Stimulated activated naive B cell treated with anti-CD40 and anti-IgM and Interleukin-4, amounts not matched to agents 10 μg/mL and 1 μg/mL and 100 μg/mL, for 72 hours (primary cell): ENCODE measurements around the gene WLS.

Experiments used
- ATAC-seq, 2 donors: fragments of 150-1000 bp; cut with Tn5 transposase; replicated peaks; 2 replicates each; pipeline ENCODE4 v1.10.0; 2021; ENCODE audit warnings: moderate library complexity in 1 of 2
- DNase-seq: peaks from one replicate; pipeline ENCODE4 v3.0.0; 2021
- H3K27ac Mint-ChIP-seq: one replicate; pipeline ENCODE4 v1.8.0; 2022; ENCODE audit warnings: mild to moderate bottlenecking, mixed read lengths
- H3K27me3 Mint-ChIP-seq, 2 donors: one replicate each; pipeline ENCODE4 v1.8.0; 2022; ENCODE audit warnings: mixed read lengths in 2 of 2
- H3K36me3 Mint-ChIP-seq, 2 donors: one replicate each; pipeline ENCODE4 v1.8.0; 2022; ENCODE audit warnings: mixed read lengths in 2 of 2, mild to moderate bottlenecking in 1 of 2
- H3K4me1 Mint-ChIP-seq, 2 donors: one replicate each; pipeline ENCODE4 v1.8.0; 2022; ENCODE audit warnings: mixed read lengths in 2 of 2, mild to moderate bottlenecking in 1 of 2
- H3K4me3 Mint-ChIP-seq, 2 donors: one replicate each; pipeline ENCODE4 v1.8.0; 2022; ENCODE audit warnings: mild to moderate bottlenecking in 2 of 2, mixed read lengths in 2 of 2, moderate library complexity in 1 of 2
- H3K9me3 Mint-ChIP-seq, 2 donors: one replicate each; pipeline ENCODE4 v1.8.0; 2022; ENCODE audit warnings: mixed read lengths in 2 of 2, mild to moderate bottlenecking in 1 of 2

Gene WLS

GRCh38 chr1:68158837-68159236, 73.5 kb downstream of the WLS start:
- peaks cover 7 to 10% of the 10 kb centered on the region in 2 donors for H3K27me3 Mint-ChIP-seq
- no peaks in the 10 kb centered on the region for H3K9me3 Mint-ChIP-seq
- H3K4me1 Mint-ChIP-seq: peaks cover 16 to 24% of the 10 kb centered on the region in 2 donors
- no peak for DNase-seq
- no peaks in the 10 kb centered on the region for H3K36me3 Mint-ChIP-seq
- no peak overlapping the region for H3K27ac Mint-ChIP-seq
- no peak overlapping the region for H3K4me3 Mint-ChIP-seq
- no peak for ATAC-seq

GRCh38 chr1:68157416-68157815, 74.9 kb downstream of the WLS start:
- H3K27ac Mint-ChIP-seq: no peak overlapping the region
- no peaks in the 10 kb centered on the region for H3K36me3 Mint-ChIP-seq
- no peak overlapping the region for H3K4me3 Mint-ChIP-seq
- H3K27me3 Mint-ChIP-seq: peaks cover 7 to 10% of the 10 kb centered on the region in 2 donors
- peaks cover 16 to 24% of the 10 kb centered on the region in 2 donors for H3K4me1 Mint-ChIP-seq
- no peak for ATAC-seq
- no peaks in the 10 kb centered on the region for H3K9me3 Mint-ChIP-seq
- no peak for DNase-seq

GRCh38 chr1:68151690-68152089, 80.6 kb downstream of the WLS start:
- H3K4me1 Mint-ChIP-seq: no peaks in the 10 kb centered on the region
- H3K27me3 Mint-ChIP-seq: peaks cover 13 to 18% of the 10 kb centered on the region in 2 donors
- no peaks in the 10 kb centered on the region for H3K36me3 Mint-ChIP-seq
- H3K9me3 Mint-ChIP-seq: no peaks in the 10 kb centered on the region
- DNase-seq (no peak), ATAC-seq (no peak)
- no peak overlapping the region for H3K27ac Mint-ChIP-seq
- no peak overlapping the region for H3K4me3 Mint-ChIP-seq

- DNase-seq (no peak), ATAC-seq (no peak)
- Mint-ChIP-seq H3K36me3 (no peaks in the 10 kb centered on the region), H3K9me3 (no peaks in the 10 kb centered on the region), H3K27ac (no peak overlapping the region), H3K4me3 (no peak overlapping the region), H3K27me3 (peaks cover 9 to 14% of the 10 kb centered on the region in 2 donors), H3K4me1 (no peaks in the 10 kb centered on the region)
Measured at GRCh38 chr1:68149907-68150306, 82.4 kb downstream of the WLS start.

GRCh38 chr1:68149110-68149798, 83.1 kb downstream of the WLS start:
- DNase-seq: no peak
- Mint-ChIP-seq H3K27ac (no peak overlapping the region), H3K4me3 (no peak overlapping the region), H3K4me1 (no peaks in the 10 kb centered on the region), H3K27me3 (peaks cover 6 to 12% of the 10 kb centered on the region in 2 donors), H3K36me3 (no peaks in the 10 kb centered on the region), H3K9me3 (no peaks in the 10 kb centered on the region)
- no peak for ATAC-seq

- ATAC-seq: no peak
- Mint-ChIP-seq H3K27ac (no peak overlapping the region), H3K4me3 (no peak overlapping the region), H3K27me3 (peaks cover 6 to 12% of the 10 kb centered on the region in 2 donors), H3K36me3 (no peaks in the 10 kb centered on the region), H3K9me3 (no peaks in the 10 kb centered on the region), H3K4me1 (no peaks in the 10 kb centered on the region)
- DNase-seq: no peak
Measured at GRCh38 chr1:68148631-68149030, 83.7 kb downstream of the WLS start.

- no peak for ATAC-seq
- no peaks in the 10 kb centered on the region for H3K9me3 Mint-ChIP-seq
- no peak for DNase-seq
- H3K4me3 Mint-ChIP-seq: no peak overlapping the region
- no peaks in the 10 kb centered on the region for H3K36me3 Mint-ChIP-seq
- no peaks in the 10 kb centered on the region for H3K4me1 Mint-ChIP-seq
- no peak overlapping the region for H3K27ac Mint-ChIP-seq
- H3K27me3 Mint-ChIP-seq: peaks cover 6 to 12% of the 10 kb centered on the region in 2 donors
Measured at GRCh38 chr1:68147534-68148171, 84.7 kb downstream of the WLS start.

- no peak overlapping the region for H3K4me3 Mint-ChIP-seq
- H3K36me3 Mint-ChIP-seq: no peaks in the 10 kb centered on the region
- no peak for ATAC-seq
- no peaks in the 10 kb centered on the region for H3K9me3 Mint-ChIP-seq
- H3K4me1 Mint-ChIP-seq: no peaks in the 10 kb centered on the region
- no peak for DNase-seq
- no peak overlapping the region for H3K27ac Mint-ChIP-seq
- H3K27me3 Mint-ChIP-seq: peaks cover 12 to 22% of the 10 kb centered on the region in 2 donors
Measured at GRCh38 chr1:68145418-68146126, 86.8 kb downstream of the WLS start.

GRCh38 chr1:68144856-68145255, 87.5 kb downstream of the WLS start:
- Mint-ChIP-seq H3K4me1 (no peaks in the 10 kb centered on the region), H3K9me3 (no peaks in the 10 kb centered on the region), H3K36me3 (no peaks in the 10 kb centered on the region), H3K27me3 (peaks cover 14 to 23% of the 10 kb centered on the region in 2 donors), H3K27ac (no peak overlapping the region), H3K4me3 (no peak overlapping the region)
- DNase-seq (no peak), ATAC-seq (no peak)

GRCh38 chr1:68143633-68144032, 88.7 kb downstream of the WLS start:
- Mint-ChIP-seq H3K4me3 (no peak overlapping the region), H3K36me3 (no peaks in the 10 kb centered on the region), H3K9me3 (no peaks in the 10 kb centered on the region), H3K4me1 (no peaks in the 10 kb centered on the region), H3K27ac (no peak overlapping the region), H3K27me3 (peaks cover 19 to 24% of the 10 kb centered on the region in 2 donors)
- DNase-seq (no peak), ATAC-seq (no peak)

- peaks cover 21 to 24% of the 10 kb centered on the region in 2 donors for H3K27me3 Mint-ChIP-seq
- no peaks in the 10 kb centered on the region for H3K36me3 Mint-ChIP-seq
- H3K4me3 Mint-ChIP-seq: no peak overlapping the region
Measured at GRCh38 chr1:68142461-68142860, 89.9 kb downstream of the WLS start.

GRCh38 chr1:68142036-68142435, 90.3 kb downstream of the WLS start:
- H3K27ac Mint-ChIP-seq: no peak overlapping the region
- no peaks in the 10 kb centered on the region for H3K36me3 Mint-ChIP-seq
- no peak overlapping the region for H3K4me3 Mint-ChIP-seq
- H3K27me3 Mint-ChIP-seq: peaks cover 20 to 23% of the 10 kb centered on the region in 2 donors
- ATAC-seq (no peak), DNase-seq (no peak)
- H3K9me3 Mint-ChIP-seq: no peaks in the 10 kb centered on the region
- H3K4me1 Mint-ChIP-seq: no peaks in the 10 kb centered on the region

More at GRCh38 chr1:68142461-68142860, 89.9 kb downstream of the WLS start:
- no peak for ATAC-seq
- H3K9me3 Mint-ChIP-seq: no peaks in the 10 kb centered on the region
- DNase-seq: no peak
- no peaks in the 10 kb centered on the region for H3K4me1 Mint-ChIP-seq
- H3K27ac Mint-ChIP-seq: no peak overlapping the region

- H3K36me3 Mint-ChIP-seq: no peaks in the 10 kb centered on the region
- H3K27ac Mint-ChIP-seq: peak overlapping the region; percentile 43
- no peaks in the 10 kb centered on the region for H3K4me1 Mint-ChIP-seq
- ATAC-seq: no peak
- peaks cover 18 to 23% of the 10 kb centered on the region in 2 donors for H3K27me3 Mint-ChIP-seq
- H3K9me3 Mint-ChIP-seq: no peaks in the 10 kb centered on the region
- no peak overlapping the region for H3K4me3 Mint-ChIP-seq
- no peak for DNase-seq
Measured at GRCh38 chr1:68141071-68142021, 91.0 kb downstream of the WLS start.

- DNase-seq (no peak), ATAC-seq (no peak)
- Mint-ChIP-seq H3K9me3 (peaks cover 0 to 2% of the 10 kb centered on the region in 2 donors), H3K27ac (no peak overlapping the region), H3K4me3 (no peak overlapping the region), H3K27me3 (peaks cover 23 to 31% of the 10 kb centered on the region in 2 donors), H3K36me3 (no peaks in the 10 kb centered on the region), H3K4me1 (no peaks in the 10 kb centered on the region)
Measured at GRCh38 chr1:68140536-68140935, 91.8 kb downstream of the WLS start.
